ENCODE results near the gene IDI1.

GRCh38 chr10:1020958-1021357, 28.0 kb downstream of the IDI1 start:
- TF ChIP-seq POLR2AphosphoS5 (IDR thresholded peaks at IDR 0.05; ENCODE audit: borderline replicate concordance, low read depth, low read length) (no peak), EZH2 (IDR thresholded peaks at IDR 0.05) (no peak)
